ENCODE data around the gene OR13A1.

DNA sequence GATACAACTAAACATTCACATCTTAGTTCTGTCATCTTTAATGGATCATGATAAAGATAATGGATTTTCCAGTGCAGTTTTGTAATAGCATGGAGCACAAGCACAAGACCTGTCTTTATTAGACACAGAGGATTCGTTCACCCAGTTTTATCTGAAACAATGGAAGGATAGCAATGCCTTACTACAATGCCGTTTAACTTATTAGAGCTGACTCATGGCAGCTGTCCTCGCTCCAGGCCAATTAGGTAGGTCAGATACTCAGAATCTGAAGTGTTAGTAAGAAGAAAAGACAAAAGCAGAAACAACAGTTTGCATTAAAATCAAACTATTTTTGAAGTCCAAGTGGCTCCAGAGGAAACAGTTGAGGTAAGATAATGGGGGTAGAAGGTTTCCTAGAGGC, 12.8 kb downstream of the OR13A1 start:
- TF ChIP-seq GLIS2 (tag by site-specific recombination; IDR thresholded peaks at IDR 0.05) = no peak
- TF ChIP-seq ZNF274 (IDR thresholded peaks at IDR 0.05; ENCODE audit: low read length) = no peak
- no peak for TF ChIP-seq ZNF274 (tag by site-specific recombination; IDR thresholded peaks at IDR 0.05; ENCODE audit: borderline replicate concordance)
- no peak for TF ChIP-seq YY1 (tag by site-specific recombination; IDR thresholded peaks at IDR 0.05)
- no peak for TF ChIP-seq ZNF175 (tag by site-specific recombination; IDR thresholded peaks at IDR 0.05)
- no peak for TF ChIP-seq ZNF138 (tag by site-specific recombination; IDR thresholded peaks at IDR 0.05; ENCODE audit: borderline replicate concordance)
- TF ChIP-seq, protein P1, sequence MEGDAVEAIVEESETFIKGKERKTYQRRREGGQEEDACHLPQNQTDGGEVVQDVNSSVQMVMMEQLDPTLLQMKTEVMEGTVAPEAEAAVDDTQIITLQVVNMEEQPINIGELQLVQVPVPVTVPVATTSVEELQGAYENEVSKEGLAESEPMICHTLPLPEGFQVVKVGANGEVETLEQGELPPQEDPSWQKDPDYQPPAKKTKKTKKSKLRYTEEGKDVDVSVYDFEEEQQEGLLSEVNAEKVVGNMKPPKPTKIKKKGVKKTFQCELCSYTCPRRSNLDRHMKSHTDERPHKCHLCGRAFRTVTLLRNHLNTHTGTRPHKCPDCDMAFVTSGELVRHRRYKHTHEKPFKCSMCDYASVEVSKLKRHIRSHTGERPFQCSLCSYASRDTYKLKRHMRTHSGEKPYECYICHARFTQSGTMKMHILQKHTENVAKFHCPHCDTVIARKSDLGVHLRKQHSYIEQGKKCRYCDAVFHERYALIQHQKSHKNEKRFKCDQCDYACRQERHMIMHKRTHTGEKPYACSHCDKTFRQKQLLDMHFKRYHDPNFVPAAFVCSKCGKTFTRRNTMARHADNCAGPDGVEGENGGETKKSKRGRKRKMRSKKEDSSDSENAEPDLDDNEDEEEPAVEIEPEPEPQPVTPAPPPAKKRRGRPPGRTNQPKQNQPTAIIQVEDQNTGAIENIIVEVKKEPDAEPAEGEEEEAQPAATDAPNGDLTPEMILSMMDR (tag by site-specific recombination; IDR thresholded peaks at IDR 0.05) = no peak
- TF ChIP-seq ZNF423 (tag by site-specific recombination; IDR thresholded peaks at IDR 0.05) = no peak
- TF ChIP-seq ZNF114 (tag by site-specific recombination; IDR thresholded peaks at IDR 0.05) = no peak
- TF ChIP-seq ZNF501 (tag by site-specific recombination; IDR thresholded peaks at IDR 0.05) = no peak
- TF ChIP-seq ZNF76 (tag by site-specific recombination; IDR thresholded peaks at IDR 0.05; ENCODE audit: borderline replicate concordance, low read depth) = no peak
